ENCODE results near the gene FANCI. TPM values are rescaled to one million over a fixed set of nuclear protein-coding genes. Genes with fewer than 3 reads are reported as not detected.

Gene FANCI
- total and polyA plus RNA-seq, 2 of the 4 experiments (the other 2 are of a cell fraction) = 13.2 to 34.2 TPM

DNA sequence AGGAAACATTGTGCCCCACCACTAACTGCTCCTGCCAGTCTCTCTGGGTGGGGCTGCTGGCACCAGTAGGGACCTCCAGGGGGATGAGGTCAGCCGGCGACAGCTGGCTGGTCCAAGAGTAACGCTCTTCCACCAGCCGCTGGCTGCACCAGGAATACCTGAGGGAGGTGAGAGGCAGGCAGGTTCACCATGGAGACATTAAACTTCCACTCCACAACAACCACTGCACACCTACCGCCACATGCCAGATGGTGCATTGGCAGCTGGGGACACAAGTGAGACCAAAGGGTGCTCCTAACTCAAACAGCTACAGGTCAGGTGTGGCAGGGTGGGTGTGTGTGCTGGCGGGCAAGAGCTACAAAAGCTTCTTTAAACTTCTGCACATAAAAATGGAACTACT lies 86.3 kb downstream of the FANCI start:
- Histone ChIP-seq H4K5ac (ENCODE audit: low read depth, low read length) (no peak overlapping the region), H3K9ac (ENCODE audit: low read depth, low read length) (no peak overlapping the region), H2AK5ac (ENCODE audit: low read depth, low read length) (no peak overlapping the region), H2BK15ac (ENCODE audit: low read depth, low read length) (no peak overlapping the region), H2BK120ac (ENCODE audit: low read depth, low read length) (no peak overlapping the region), H3K56ac (ENCODE audit: extremely low read depth, insufficient read depth, low read length) (no peak overlapping the region), H3K23ac (ENCODE audit: low read depth, low read length) (no peak overlapping the region), H4K20me1 (ENCODE audit: insufficient read depth, low read length) (peaks cover 64% of the 10 kb centered on the region), H4K8ac (ENCODE audit: low read depth in 2 of 2, low read length in 2 of 2) (no peak overlapping the region), H3K4me2 (ENCODE audit: low read depth, low read length) (no peak overlapping the region), H2AFZ (replicated peaks; ENCODE audit: low read length, poor library complexity) (no peak overlapping the region), H3K18ac (ENCODE audit: low read depth, low read length) (no peak overlapping the region), H4K91ac (ENCODE audit: insufficient read depth, low read depth, low read length) (no peak overlapping the region), H3K4me1 (ENCODE audit: control insufficient read depth, insufficient read depth, low read length) (peaks cover 11% of the 10 kb centered on the region; the same call in 1 of the 2 replicates), H2BK5ac (ENCODE audit: low read depth, low read length, poor library complexity, severe bottlenecking) (no peak overlapping the region), H2BK20ac (ENCODE audit: low read depth, low read length) (no peak overlapping the region), H3K36me3 (ENCODE audit: control insufficient read depth, insufficient read depth, low read length) (peaks cover 66% of the 10 kb centered on the region), H3K4ac (ENCODE audit: low read depth, low read length) (no peak overlapping the region), H3K9me1 (ENCODE audit: insufficient read depth, low read length) (peaks cover 6% of the 10 kb centered on the region; the same call in 1 of the 2 replicates), H3K4me3 (ENCODE audit: insufficient read depth, low read depth, low read length) (no peak overlapping the region), H3K27me3 (ENCODE audit: control insufficient read depth, insufficient read depth, low read length) (no peaks in the 10 kb centered on the region), H3K14ac (replicated peaks; ENCODE audit: low read depth, low read length) (no peak overlapping the region), H2AK9ac (replicated peaks; ENCODE audit: low read depth, low read length, poor library complexity) (no peak overlapping the region), H3K79me1 (ENCODE audit: low read depth in 1 of 2, low read length in 2 of 2) (peaks cover 43 to 73% of the 10 kb centered on the region in 2 experiments), H3K9me3 (ENCODE audit: control insufficient read depth, insufficient read depth, low read length) (no peaks in the 10 kb centered on the region), H3K27ac (ENCODE audit: insufficient read depth, low read length) (no peak overlapping the region)
- WGBS, 2 experiments (ENCODE audit: extremely low coverage in 2 of 2, insufficient read length in 1 of 2) = no CpG with 5 or more reads among the region's 6 CpGs
- in situ Hi-C loops (cut with MboI; ENCODE audit: low sequenced_read_pairs) = no loop called here
- dilution Hi-C loops (cut with HindIII; ENCODE audit: low sequenced_read_pairs, unreplicated experiment) = no loop called here
- intact Hi-C loops (cut with micrococcal nuclease) = no loop called here
- BruUV-seq (replicated peaks) = no TSS peak
- DNase-seq (no peak), ATAC-seq (ENCODE audit: low read depth) (no peak)
- ChIA-PET CTCF (no interaction called here), POLR2A (ENCODE audit: unreplicated experiment) (no interaction called here)
- TF ChIP-seq MXI1 (IDR thresholded peaks at IDR 0.05; ENCODE audit: borderline replicate concordance, low read depth, low read length) (no peak), BHLHE40 (IDR thresholded peaks at IDR 0.05; ENCODE audit: low read depth, low read length) (no peak), SMC3 (IDR thresholded peaks at IDR 0.05; ENCODE audit: low read depth, low read length) (no peak), RCOR1 (IDR thresholded peaks at IDR 0.05; ENCODE audit: insufficient replicate concordance, low read length) (no peak)
